HuH-7 (cell line): ENCODE data around the gene RALGPS1.
"Not testable (repeated sequence)": the region's sequence is repeated elsewhere in the genome, so short reads cannot be mapped to it uniquely, and the experiment has no call there.

Source experiments
- DNase-seq: peaks from one replicate; pipeline ENCODE4 v3.0.0; 2011; ENCODE audit warnings: low spot score

The RALGPS1 gene

DNA sequence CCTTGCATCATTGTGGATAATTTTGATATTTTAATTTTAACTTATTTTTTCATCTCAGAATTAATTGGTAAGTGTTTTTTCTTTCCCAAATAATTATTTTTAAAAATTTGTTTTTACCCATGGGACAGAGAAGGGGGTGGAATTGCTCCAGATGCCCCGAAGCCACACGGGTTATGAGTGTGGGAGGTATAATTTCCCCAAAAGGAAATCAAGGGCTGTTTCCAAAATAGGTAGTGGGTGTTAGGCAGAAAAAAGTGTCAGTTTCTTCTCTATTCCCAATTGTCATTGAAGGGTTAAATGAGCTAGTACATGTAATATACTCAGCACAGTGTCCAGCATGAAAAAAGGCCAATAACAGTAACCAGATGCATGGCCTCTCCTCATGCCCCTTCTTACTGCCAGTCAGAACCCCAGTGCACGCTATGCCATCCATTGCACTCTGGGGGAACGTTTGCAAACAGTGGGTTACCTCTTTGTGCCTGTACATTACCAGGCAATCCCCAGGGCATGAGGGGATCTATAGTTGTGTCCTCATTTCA is 244.3 kb downstream of the RALGPS1 start:
- DNase-seq, result no peak

DNA sequence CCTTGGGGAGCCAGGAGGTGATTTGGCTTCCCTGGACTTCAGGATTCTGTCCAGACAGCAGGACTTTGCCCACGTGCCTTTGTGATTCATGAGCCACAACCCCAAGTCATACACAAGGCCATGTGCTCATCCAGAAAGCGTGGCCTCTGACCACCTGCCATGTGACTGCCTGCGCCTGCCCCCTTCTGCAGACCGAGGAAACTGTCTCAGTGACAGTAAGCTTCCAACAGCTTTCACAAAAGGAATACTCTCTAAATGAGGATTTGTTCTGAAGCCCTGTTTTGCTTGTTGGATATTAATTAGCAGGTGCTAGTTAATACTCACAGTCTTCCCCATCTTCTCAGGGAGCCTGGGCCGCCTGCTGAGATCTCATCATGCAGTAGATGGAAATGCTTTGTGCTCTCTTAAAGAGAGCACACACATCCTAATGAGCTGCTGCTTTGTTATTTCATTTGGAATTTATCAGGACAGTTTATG is 244.8 kb downstream of the RALGPS1 start:
- DNase-seq, result no peak

DNA sequence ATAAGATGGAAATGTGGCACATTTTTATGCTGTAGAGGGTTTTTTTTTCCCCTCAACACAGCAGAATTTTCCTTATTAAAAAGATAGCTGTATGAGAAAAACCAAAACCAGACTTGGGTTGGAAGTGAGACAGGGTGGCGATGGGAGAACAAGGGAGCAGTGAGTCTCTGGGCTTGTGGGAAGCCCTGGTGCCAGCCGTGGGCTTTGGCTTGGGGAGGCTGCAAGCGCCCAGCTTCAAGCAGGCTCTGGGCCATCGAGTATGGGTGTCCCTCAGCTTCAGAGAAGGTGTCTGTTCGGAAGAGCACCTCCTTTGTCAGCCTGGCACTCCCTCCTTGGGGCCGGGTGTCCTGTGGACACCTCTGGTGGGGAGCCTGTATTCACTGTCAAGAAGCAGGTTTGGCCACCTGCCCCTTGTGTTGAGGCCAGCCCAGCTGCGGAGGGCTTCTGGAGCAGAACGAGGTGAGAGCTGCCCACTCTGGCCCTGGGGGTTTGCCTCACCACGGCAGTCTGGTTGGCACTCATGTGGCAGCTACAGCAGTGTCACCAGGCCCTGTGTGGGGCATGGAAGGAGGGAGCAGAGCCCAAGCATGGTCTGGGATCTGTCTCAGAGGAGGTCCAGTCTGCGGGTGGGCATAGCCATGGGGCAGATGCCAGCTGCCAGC is 245.5 kb downstream of the RALGPS1 start:
- no peak for DNase-seq

DNA sequence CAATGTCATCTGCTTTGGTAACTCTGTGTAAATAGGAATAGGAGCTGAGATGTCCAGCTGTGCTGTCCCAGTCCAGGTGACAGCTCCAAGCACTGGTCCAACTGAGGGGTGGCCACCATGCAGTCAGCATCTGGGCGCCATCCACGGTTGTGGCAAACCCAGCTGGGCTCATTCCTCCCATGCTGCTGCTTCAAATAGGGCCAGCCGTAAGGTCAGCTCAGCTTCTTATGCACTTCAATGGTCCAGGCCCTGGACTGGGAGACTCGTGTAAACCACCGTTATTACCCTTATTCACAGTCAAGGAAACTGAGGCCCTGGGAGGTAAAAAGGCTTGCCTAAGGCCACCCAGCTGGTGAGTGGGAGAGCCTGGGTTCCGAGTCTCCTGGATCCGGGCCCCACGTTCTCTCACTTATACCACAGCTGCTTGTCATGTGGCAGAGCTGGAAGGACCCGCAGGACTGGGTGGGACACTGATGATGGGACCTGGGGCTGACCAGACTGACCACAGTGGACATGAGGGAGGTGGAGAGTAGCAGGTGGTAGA is 246.6 kb downstream of the RALGPS1 start:
- DNase-seq, result no peak

DNA sequence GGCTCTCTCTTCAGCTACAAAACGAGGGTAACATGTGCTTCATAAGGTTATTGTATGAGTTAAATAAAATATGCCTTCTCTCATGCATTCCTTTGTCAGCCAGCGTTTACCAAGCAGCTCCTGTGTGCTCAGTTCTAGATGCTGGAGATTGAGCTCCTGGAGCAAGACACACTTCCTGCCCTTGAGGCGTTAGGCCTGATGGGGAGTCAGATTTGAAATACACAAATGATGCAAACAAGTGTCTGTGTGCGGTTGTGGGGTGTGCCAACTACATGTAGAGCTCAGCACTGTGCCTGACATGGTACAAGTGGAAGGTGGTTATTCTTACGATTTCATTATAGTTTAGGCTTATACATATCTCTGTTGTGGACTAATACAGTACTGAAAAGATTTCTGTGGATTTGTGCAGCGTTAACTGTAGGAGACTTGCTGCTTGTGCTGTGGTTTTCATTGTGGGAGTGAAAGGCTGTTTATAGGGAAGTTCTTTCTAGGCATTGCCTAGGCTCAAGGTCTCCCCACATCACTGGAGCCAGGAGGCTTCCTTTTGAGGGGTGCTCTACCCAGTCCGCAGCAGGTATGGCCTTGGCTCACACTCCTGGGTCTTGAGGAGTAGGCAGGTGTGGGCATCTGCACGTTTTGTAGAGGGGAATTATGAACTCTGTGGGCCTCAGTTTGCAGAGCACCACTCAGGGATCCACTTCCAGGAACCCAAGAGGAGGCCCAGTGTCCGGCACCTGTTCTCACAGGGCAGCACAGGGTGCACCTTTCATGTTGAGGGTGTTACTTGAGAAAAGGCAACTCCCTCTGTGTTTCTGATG is 247.7 kb downstream of the RALGPS1 start:
- DNase-seq, result no peak

DNA sequence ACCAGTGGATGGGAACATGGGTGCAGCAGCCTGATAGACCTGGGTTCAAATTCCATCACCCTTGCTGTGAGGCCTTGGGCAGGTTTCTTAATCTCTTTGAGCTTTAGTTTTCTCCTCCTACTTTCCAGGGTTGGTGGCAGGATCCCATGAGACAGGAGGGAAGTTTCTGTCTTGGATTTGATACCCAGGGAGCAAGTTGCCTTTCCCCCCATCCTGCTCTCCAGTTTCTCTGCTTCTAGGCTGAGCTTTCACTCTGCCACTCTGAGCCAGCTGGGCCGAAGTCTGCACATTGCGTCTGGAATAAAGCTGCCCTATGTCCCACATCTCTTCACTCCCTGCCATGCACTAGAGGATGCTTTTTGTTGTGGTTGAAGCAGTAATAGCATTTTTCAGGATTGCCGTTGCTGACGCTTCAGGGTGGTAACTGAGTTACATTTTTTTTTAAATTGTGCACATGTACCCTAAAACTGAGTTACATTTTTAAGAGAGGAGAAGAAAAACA is 248.3 kb downstream of the RALGPS1 start:
- no peak for DNase-seq

DNA sequence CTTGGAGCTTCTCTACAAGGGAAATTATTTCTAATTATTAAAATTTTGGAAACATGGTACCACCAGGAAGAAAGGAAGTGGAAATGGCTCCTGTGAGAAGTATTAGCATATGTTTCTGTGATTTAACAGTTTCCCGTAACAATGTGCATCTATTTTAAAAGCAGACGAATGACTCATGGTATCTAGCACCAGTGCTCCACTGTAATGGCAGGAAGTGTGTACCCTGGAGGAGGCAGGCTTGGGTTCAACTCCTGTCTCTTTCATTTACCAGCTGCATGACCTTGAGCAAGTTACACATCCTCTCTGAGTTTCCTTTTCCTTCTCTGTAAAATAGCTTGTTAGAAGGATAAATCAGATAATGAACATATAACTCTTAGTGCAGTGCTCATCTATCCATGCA is 248.8 kb downstream of the RALGPS1 start:
- DNase-seq, result no peak

DNA sequence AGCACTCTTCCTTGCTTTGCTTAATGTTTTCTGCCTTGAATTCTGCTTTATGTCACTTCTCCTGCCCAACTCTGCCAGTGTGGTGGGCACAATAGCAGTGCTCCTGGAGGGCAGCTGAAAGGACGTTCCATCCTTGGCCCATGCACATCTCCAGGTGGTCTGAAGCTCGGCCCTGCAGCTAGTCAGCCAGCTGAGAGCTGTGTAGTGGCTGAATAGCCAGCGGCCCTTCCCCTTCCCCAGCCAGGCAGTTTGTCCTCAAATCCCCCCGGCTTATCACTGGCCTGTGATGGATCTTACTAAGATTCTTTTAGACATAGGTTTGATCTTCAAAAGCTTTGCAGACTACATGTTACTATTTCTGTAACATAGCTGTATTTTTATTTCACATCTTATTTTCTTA is 250.5 kb downstream of the RALGPS1 start:
- no peak for DNase-seq

DNA sequence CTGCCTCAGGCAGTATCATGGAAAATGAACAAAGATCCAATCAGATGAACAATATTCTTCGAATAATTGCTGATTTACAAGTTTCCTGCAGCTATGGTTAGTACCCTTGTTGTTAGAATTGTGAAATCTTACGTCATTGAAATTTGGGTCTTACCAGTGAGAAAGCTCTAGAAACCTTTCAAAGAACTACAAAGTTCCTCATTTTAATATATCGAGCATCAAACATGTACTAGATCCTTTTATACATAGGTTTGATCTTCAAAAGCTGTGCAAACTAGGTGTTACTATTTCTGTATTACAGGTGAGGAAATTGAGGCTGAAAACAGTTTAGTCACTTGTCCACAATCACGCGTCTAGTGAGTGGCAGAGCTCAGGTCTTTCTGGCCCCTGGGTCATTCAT is 251.5 kb downstream of the RALGPS1 start:
- DNase-seq, result no peak

DNA sequence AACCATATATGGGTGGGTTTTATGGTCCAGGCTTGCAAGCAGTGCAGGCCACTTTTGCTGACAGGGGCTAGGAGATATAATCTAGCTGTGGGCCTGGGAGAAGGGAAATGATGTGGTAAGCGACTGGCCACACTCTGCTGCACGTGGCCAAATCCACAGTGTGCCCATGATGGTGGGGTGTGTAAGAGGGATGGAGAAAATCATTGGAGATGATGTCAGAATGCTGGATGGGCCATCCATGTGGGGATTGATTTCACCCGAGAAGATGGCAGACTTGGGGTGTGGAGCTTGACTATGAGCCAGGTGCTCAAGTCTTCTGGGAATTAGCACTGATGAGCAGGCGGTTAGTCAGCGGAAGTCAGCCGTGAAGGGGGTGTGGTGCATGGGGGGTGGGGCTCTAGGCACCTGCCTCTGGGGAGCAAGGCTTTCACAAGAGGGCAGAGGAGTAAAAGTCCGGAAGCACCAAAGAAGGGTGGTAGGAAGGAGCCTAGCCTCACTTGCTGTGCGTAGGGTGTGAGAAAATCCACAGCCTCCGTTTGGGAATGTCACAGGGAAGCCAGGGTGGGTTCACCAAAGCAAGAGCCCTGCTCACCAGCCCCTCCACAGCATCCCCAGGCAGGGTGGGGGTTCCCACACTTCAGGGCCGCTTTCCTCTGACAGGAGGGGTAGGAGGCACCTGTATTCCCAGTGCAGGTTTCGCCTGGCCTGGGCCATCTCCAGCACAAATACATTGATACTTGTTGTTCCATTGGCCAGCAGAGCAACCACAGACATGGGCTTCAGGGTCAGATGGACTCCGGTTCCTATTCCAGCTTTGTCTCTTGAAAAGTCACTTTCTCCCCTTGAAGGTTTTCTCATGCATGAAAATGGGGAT is 252.3 kb downstream of the RALGPS1 start:
- DNase-seq, result no peak

DNA sequence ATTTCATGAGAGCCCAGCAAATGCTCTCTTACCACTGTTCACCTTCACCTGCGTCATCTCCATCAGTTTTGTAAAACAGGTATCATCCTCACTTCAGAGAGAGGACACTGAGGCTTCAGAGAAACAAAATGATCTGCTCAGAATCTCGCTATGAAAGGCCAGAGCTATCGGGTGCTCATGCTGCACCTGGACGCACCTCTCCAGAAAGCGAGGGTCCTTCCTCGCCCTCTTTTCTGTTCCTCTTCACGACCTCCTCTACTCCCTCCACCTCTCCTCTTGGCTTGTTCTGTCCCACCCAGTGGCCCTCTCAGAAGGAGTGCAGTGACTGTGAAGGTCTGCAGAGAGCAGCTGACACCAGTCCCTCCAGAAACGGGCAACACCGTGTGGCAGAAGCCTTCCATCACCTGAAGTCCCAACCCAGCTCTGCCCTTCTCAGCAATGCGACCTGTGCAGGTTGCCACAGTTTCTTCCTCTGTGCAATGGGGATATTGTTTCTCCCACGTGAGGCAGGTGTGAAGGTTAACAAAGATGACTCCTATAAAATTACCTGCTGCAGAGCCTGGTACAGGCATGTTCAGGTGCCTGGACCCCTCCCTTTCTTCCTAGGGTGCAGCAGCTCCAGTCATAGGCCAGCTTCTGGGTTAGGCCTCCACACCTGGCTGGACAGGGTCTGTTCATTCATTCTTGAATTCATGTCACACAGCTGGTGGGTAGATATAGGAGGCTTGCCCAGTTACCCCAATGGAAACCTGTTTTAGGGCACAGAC is 253.2 kb downstream of the RALGPS1 start:
- no peak for DNase-seq

DNA sequence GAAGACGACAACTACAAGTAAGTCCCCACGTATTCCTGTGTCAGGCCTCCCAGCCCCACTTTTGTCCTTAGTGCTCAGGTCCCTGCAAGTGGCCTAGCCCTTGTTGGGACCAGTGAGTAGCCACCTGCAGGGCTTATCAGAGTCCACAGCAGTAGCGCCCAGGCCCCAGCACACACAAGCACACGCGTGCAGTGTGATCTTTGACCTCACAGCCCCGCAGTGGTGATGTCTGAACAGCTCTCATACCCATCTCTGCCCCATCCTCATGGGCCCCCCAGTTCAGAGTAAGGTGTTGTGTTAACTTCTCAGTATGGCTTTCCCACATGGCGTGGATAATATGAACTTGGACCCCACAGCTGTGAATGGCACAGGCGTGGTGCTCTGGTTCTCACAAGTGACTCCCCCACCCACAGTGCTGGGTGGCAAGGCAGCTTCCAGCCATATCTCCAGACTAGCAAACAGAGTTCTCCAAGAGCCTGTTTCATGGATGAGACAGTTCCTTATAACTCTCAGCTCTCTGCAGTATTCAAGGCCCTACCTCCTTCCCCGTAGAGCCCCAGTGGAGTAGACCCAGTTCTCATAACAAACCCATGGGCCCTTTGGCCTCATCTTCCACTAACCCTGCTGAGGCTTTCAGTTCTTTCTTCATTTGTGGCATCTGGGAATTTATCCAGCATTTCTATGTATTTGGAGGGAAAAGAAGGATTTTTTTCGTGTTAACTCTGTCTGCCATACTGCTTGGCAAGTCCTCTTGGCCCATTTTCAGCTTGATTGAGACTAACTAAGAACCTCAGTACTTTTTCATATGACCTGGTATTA is 254.4 kb downstream of the RALGPS1 start:
- no peak for DNase-seq

DNA sequence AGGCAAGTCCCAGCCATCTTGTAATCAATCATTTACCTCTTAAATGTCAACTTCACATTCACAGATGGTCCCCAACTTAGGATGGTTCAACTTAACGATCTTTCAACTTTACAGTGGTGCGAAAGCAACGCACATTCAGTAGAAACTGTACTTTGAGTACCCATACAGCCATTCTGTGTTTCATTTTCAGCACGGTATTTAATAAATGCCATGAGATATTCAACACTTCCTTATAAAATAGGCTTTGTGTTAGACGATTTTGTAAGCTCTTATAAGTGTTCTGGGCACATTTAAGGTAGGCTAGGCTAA is 254.9 kb downstream of the RALGPS1 start:
- no peak for DNase-seq

DNA sequence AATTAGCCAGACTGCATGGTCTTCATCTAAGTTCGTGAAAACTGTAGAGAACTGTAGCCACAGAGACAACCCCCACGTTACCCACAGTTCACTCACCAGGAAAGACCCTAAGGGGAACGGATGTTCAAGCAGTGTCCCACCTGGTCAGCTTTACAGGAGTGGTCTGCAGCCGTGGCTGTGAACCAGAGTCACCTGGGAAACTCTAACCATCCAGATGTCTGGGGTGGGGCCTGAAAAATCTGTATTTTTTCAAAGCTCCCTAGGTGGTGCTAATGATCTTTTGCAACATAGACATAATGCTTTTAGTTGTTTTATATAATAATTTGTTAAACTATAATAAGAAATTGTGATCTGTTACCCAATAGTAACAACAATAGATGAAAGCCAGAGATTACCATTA is 255.5 kb downstream of the RALGPS1 start:
- DNase-seq, result no peak

DNA sequence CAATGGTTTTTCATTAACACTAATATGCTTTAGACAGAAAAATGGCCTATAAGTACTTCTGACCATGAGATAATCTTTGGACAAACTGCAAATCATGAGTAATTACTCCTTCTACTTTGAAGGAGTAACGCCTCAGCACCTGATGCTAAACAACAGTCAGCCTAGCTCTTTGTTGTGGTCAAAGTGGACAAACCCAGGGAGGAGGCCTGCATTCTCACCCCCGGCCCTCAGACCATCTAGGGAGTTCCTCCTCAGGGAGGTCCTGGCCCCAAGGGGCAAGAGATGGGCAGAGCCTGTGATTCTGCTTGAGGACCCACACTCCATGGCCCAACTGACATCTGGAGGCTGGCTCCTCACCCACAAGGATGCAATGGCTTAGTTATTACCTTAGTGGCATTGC is 256.1 kb downstream of the RALGPS1 start:
- no peak for DNase-seq

DNA sequence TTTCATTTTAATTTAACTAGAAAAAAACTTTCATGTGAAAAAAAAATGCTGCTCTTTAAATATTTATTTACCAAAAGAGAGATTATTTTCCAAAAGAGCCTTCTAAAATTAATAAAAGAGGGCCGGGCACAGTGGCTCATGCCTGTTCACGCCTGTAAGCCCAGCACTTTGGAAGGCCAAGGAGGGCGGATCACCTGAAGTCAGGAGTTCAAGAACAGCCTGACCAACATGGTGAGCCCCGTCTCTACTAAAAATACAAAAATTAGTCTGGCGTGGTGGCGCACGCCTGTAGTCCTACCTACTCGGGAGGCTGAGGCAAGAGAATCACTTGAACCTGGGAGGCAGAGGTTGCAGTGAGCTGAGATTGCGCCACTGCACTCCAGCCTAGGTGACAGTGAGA is 256.8 kb downstream of the RALGPS1 start:
- not testable (repeated sequence) for DNase-seq

DNA sequence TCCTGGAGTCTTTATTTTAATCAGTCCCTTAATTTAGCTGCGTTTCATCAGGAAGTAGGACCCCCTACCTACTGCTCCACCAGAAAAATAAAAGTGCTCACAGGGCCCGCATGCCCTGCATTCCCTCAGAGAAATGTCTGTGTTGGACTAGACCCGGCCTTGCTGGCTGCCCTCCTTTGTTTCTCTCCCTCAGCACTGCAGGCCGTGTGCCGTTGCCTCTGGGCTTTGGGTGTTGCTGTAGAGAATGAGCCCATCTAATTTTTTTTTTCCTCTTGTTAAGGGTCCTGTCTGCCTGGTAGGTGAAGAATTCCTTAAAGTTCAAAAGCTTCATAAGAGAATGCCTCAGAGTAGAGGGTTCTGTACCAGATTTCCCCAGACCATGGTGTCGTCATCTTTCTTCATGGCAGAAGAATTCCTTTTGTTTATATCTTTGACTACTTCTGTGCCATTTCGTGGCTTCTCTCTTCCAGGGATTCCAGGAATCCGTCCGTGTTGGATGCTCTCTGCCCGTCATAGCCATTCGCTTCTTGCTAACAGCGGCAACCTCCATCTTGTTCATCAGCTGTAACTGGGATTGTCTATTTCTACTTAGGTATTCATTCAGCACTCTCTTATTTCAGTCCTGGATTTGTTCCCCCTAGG is 257.6 kb downstream of the RALGPS1 start:
- DNase-seq, result no peak

DNA sequence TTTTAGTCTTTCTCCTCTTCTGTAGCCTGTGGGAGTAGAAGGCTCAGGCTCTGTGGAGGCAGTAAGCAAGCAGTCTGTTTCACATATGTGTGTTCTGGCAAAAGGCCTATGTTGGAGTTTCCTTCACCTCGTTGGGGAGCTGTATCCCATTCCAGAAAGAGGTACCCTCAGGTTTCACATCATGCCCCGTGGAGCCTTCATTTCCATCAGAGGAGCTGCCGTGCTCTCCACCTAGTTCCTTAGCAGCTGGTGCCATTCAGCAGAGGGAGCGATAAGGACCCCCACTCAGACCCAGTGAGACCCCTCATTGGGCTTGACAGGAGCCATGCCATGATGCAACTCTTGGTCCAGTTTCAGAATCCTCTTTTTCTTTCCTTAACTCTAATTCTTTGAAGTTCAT is 258.5 kb downstream of the RALGPS1 start:
- DNase-seq, result no peak

DNA sequence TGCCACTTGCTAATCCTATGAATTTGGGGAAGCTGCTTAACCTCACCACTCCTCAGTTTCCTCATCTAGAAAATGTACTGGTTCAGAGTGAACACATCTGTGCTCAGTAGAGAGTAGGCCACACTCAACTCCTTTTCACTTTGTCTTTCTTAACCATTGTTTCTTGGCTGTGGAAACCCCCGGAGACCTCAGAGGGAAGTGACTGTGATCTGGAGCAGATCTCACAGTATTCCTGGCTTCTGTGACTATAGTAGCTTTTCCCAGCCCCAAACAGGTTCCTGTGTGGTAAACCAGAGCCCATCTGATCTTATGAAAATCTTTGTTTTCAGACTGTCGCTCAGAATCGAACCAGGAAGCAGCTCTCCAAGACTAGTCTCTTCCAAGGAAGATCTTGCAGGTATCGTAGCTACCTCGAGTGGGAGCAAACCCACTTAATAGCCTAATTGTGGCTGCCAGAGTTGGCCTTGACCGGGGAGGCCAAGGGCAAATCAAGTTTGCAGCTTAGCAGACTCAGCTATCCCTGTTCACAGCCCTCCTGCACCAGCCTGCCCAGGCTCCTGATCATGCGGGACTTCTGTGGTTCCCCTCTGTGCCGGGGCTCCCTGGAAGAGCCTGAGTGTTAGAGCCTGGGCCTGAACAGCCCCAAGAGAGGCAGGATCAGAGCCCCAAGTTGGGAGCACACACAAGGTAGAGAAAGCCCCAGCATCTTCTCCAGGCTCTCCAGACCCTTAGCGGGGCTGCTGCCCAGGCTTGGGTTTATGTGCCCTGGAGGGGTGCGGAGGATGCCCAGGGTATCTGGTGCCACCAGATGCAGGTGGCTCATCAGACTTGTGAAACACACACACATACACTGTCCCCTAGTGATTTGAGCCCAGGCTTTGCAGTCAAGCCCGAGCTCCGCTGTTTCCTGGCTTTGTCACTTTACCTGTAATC is 260.1 kb downstream of the RALGPS1 start:
- DNase-seq, result no peak
